Measurements from ENCODE around the gene RNF227. TPM values are rescaled to one million over a fixed set of nuclear protein-coding genes. Genes with fewer than 3 reads are reported as not detected.

Gene RNF227
- total and polyA plus RNA-seq, 2 experiments from 2014 or later, result 0.42 to 1.4 TPM

DNA sequence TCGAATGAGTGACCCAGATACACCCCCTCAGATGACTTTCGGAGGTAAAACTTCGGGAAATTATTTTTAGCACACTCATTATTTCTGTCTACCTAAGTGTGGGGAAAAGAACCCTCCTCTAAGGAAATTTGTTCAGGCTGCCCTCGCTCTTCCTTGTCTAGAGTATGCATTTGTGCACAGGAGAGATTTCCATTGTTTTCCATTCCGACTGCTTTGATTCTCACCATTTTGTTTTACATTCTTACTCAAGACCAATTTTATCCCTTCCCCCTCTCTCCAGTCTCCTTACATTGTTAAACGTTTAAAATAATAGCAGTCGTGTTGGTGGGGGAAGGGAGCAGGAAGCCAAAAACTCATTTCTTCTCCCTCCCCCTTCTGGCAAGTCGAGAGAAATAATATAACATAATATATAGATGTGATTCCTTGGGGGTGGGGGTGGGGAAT is 29.0 kb downstream of the RNF227 start (continued):
- TF ChIP-seq REST (IDR thresholded peaks at IDR 0.05; ENCODE audit: unreplicated experiment), result no peak

DNA sequence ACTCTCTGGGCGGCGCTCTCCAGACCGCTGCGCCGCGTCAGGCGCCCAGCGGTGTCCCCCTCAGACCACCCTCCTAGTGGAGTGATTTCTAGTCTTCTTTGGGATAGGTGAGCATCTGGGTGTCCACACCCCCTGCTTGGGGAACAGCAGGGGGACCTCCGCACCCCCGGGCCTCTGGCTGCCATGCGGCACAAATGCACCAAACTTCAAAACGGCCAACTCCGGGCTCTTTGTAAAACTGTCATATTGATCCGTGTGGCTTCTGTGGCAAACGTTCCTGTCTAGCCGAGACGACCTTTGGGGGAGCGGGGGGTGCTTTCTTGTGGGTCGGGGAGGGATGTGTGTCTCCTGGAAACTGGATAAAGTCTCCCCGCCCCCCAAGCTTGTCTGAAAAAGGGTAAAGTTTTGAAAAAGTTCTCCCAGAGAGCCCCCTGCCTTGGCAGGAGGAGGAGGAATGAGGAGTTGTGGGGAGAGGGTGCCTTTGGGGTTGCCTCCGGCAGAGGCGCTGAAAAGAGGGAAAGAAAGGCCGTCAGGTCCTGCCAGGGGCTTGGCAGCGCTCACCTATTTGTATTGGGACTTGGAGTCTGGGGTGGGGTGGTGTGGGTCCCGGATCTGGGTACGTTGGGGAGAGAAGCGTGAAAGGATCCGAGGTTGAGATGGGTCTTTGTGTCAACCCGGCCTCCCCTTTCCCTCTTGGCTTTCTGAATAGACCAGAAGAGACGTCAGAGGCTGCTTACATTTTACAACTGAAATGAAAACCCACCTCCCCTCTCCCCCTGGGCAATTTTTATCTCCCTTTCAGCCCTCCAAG is 29.7 kb downstream of the RNF227 start:
- DNase-seq (ENCODE audit: low spot score) (peak; percentile 72), ATAC-seq (peak; percentile 44)
- H3K27ac ChIP-seq (ENCODE audit: low read depth), result no peak overlapping the region
- Mint-ChIP-seq H3K36me3 (ENCODE audit: low read depth) (no peaks in the 10 kb centered on the region; the same call in 2 of the 3 replicates), H3K4me3 (no peak overlapping the region), H3K4me1 (peaks cover 3% of the 10 kb centered on the region; the same call in 2 of the 3 replicates), H3K9me3 (no peaks in the 10 kb centered on the region; the same call in 2 of the 3 replicates), H3K27me3 (ENCODE audit: insufficient read depth, low read depth, poor library complexity) (peaks cover 9% of the 10 kb centered on the region), H3K27ac (no peak overlapping the region)
- peak overlapping the region; percentile 65 for H3K4me3 ChIP-seq
- peaks cover 46% of the 10 kb centered on the region for H3K4me1 ChIP-seq (ENCODE audit: insufficient read depth)
- H3K79me2 ChIP-seq (replicated peaks; ENCODE audit: insufficient read depth), result no peaks in the 10 kb centered on the region
- H3K27me3 ChIP-seq (ENCODE audit: insufficient read depth), result peaks cover 64% of the 10 kb centered on the region
- no peaks in the 10 kb centered on the region for H3K9me2 ChIP-seq (ENCODE audit: insufficient read depth)
- peaks cover 8% of the 10 kb centered on the region for H3F3A ChIP-seq (replicated peaks; ENCODE audit: low read depth)
- no peaks in the 10 kb centered on the region for H4K20me1 ChIP-seq (replicated peaks; ENCODE audit: insufficient read depth)
- H2AFZ ChIP-seq, result peak overlapping the region; percentile 87
- TF ChIP-seq ZNF114 (CRISPR knock-in tag; IDR thresholded peaks at IDR 0.05) (no peak), CREB1 (CRISPR knock-in tag; IDR thresholded peaks at IDR 0.05; ENCODE audit: low read depth) (0 out of 2 replicates have a peak, but pooled peaks have one; percentile 18), EZH2 (IDR thresholded peaks at IDR 0.05; ENCODE audit: low read depth, unreplicated experiment) (peak; percentile 15)
- H3K4me2 ChIP-seq, result peak overlapping the region; percentile 88
- 0 out of 2 replicates have a peak, but pooled peaks cover 3% of the 10 kb centered on the region for H3K36me3 ChIP-seq (ENCODE audit: insufficient read depth)

- H2AFZ ChIP-seq, result peak overlapping the region; percentile 92
- Mint-ChIP-seq H3K4me3 (peak overlapping the region; percentile 54; the same call in 1 of the 3 replicates), H3K36me3 (ENCODE audit: low read depth) (no peaks in the 10 kb centered on the region; the same call in 2 of the 3 replicates), H3K27ac (no peak overlapping the region), H3K4me1 (peaks cover 3% of the 10 kb centered on the region; the same call in 2 of the 3 replicates), H3K27me3 (ENCODE audit: insufficient read depth, low read depth, poor library complexity) (peaks cover 9% of the 10 kb centered on the region), H3K9me3 (no peaks in the 10 kb centered on the region; the same call in 2 of the 3 replicates)
- H3K4me2 ChIP-seq, result peak overlapping the region; percentile 88
- H3K36me3 ChIP-seq (ENCODE audit: insufficient read depth), result 0 out of 2 replicates have a peak, but pooled peaks cover 3% of the 10 kb centered on the region
- DNase-seq (ENCODE audit: low spot score), result peak; percentile 72
- H3K27me3 ChIP-seq (ENCODE audit: insufficient read depth), result peaks cover 72% of the 10 kb centered on the region
- ATAC-seq, result peak; percentile 20
- H3F3A ChIP-seq (replicated peaks; ENCODE audit: low read depth), result peaks cover 8% of the 10 kb centered on the region
- H4K20me1 ChIP-seq (replicated peaks; ENCODE audit: insufficient read depth), result no peaks in the 10 kb centered on the region
- no peak overlapping the region for H3K27ac ChIP-seq (ENCODE audit: low read depth)
- H3K4me3 ChIP-seq, result peak overlapping the region; percentile 65
- peaks cover 46% of the 10 kb centered on the region for H3K4me1 ChIP-seq (ENCODE audit: insufficient read depth)
- no peaks in the 10 kb centered on the region for H3K9me2 ChIP-seq (ENCODE audit: insufficient read depth)
- no peaks in the 10 kb centered on the region for H3K79me2 ChIP-seq (replicated peaks; ENCODE audit: insufficient read depth)
- TF ChIP-seq JUNB (IDR thresholded peaks at IDR 0.05; ENCODE audit: unreplicated experiment) (no peak), STAT1 (IDR thresholded peaks at IDR 0.05; ENCODE audit: unreplicated experiment) (no peak), EZH2 (IDR thresholded peaks at IDR 0.05; ENCODE audit: low read depth, unreplicated experiment) (no peak)
Measured at GRCh38 chr17:7885367-7886226, 30.5 kb downstream of the RNF227 start.

Data from GM23338 (cell line).